DMS 273 treated with DMSO at 0.1 percent for 48 hours (cell line): Measurements from ENCODE around the gene CLEC9A.

Experiments
- DNase-seq: peaks from one replicate; lab custom pipeline; 2025; lab: John Stamatoyannopoulos, UW

The CLEC9A gene

DNA sequence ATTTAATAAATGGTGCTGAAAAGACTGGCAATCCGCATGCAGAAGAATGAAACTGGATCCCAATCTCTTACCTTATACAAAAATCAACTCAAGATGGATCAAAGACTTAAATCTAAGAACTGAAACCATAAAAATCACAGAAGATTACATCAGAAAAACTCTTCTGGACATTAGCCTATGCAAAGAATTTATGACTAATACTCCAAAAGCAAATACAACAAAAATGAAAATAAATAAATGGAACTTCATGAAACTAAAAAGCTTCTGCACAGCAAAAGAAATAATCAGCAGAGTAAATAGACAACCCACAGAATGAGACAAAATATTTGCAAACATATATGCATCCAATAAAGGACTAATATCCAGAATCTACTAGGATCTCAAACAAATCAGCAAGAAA, 82.6 kb downstream of the CLEC9A start:
- no peak for DNase-seq

DNA sequence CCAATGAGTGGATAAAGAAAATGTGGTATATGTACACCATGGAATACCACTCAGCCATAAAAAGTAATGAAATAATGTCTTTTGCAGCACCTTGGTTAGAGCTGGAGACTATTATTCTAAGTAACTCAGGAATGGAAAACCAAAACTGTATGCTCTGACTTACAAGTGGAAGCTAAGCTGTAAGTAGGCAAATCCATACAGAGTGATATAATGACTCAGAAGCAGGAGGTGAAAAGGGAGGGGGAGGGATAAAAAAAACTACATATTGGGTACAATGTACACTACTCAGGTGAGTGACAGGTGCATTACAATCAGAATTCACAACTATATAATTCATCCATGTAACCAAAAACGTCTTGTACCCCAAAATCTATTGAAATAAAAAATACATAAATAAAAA, 83.4 kb downstream of the CLEC9A start:
- DNase-seq: no peak

DNA sequence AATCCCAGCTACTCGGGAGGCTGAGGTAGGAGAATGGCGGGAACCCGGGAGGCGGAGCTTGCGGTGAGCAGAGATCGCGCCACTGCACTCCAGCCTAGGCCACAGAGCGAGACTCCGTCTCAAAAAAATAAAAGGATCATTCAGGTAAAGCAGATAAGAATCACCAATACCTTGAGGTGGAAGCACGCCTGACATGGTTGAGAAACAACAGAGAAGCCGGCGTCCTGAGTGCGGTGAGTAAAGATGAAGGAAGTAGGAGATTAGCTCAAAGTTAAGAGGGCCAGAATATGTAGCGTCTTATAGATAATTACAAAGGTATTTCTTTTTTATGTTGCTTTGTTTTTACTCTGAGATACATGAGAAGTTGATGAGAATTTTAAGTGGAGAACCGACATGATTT, 84.8 kb downstream of the CLEC9A start:
- no peak for DNase-seq
